Endothelial cell of umbilical vein (primary cell): Measurements from ENCODE around the gene SLC35E2B. TPM values are rescaled to one million over a fixed set of nuclear protein-coding genes. Genes with fewer than 3 reads are reported as not detected.

Experiments used
- BruUV-seq: library from RNA; stranded (reverse); fragments of 400-500 nt; replicated peaks from 2 replicates; lab custom pipeline; 2021; lab: Mats Ljungman, UMichigan
- CTCF ChIA-PET: fragments of 300-600, 350-600 bp; sonication (Branson Sonifier 250); formaldehyde crosslinking; loops from one replicate; lab custom pipeline; 2021; ENCODE audit warnings: antibody characterized with exemption, inconsistent platforms; lab: Charles Lee
- POLR2A ChIA-PET: fragments of 300-600, 350-600 bp; sonication (Branson Sonifier 250); formaldehyde crosslinking; loops from one replicate; lab custom pipeline; 2021; ENCODE audit warnings: antibody characterized with exemption, inconsistent platforms; lab: Charles Lee
- DNase-seq: peaks from one replicate; pipeline ENCODE4 v3.0.0-alpha.2; 2011; ENCODE audit warnings: low read depth, low spot score
- FAIRE-seq: peaks from 2 replicates; lab custom pipeline; 2011; peaks lifted over from hg19 to GRCh38; lab: Jason Lieb, UNC
- H2AFZ ChIP-seq: 2 replicates; pipeline ENCODE4 v1.6.0; 2012; ENCODE audit warnings: low read depth, low read length, control low read depth, inconsistent platforms
- H3K27ac ChIP-seq: 2 replicates; pipeline ENCODE4 v1.5.1; 2011; ENCODE audit warnings: low read depth, mild to moderate bottlenecking, control low read depth, low read length, moderate library complexity; ENCODE audit not compliant: insufficient read depth
- H3K27me3 ChIP-seq, 2 experiments: 2 replicates each; pipeline versions ENCODE4 v1.6.0 to v1.6.1; 2011; ENCODE audit warnings: low read length in 2 of 2, mixed read lengths in 1 of 2; ENCODE audit not compliant: control insufficient read depth in 2 of 2, insufficient read depth in 2 of 2
- H3K36me3 ChIP-seq, 2 experiments: 2 replicates in 1 of 2; 3 replicates in 1 of 2; pipeline ENCODE4 v1.5.1; 2011; ENCODE audit warnings: low read length in 2 of 2, mild to moderate bottlenecking in 1 of 2, moderate library complexity in 1 of 2; ENCODE audit not compliant: control insufficient read depth in 2 of 2, insufficient read depth in 2 of 2; ENCODE audit errors: extremely low read depth in 1 of 2
- H3K4me1 ChIP-seq: 3 replicates; pipeline ENCODE4 v1.5.1; 2011; ENCODE audit warnings: mild to moderate bottlenecking, low read length; ENCODE audit not compliant: control insufficient read depth, insufficient read depth; ENCODE audit errors: extremely low read depth
- H3K4me2 ChIP-seq: 2 replicates; pipeline ENCODE4 v1.6.1; 2011; ENCODE audit warnings: low read length, control low read depth, mixed read lengths; ENCODE audit not compliant: insufficient read depth
- H3K4me3 ChIP-seq, 3 experiments: fragments of 200-600 bp in 1 of 3; sonication (generic), shearing (Covaris generic) in 1 of 3; replicated peaks in 1 of 3; 2 replicates each; pipeline ENCODE4 v1.5.1; 2011 to 2016; ENCODE audit warnings: control low read depth in 3 of 3, low read length in 3 of 3, mild to moderate bottlenecking in 2 of 3, inconsistent platforms in 1 of 3, low read depth in 1 of 3, moderate library complexity in 1 of 3; ENCODE audit not compliant: insufficient read depth in 1 of 3
- H3K79me2 ChIP-seq: 2 replicates; pipeline ENCODE4 v1.6.0; 2012; ENCODE audit warnings: low read length, inconsistent platforms; ENCODE audit not compliant: control insufficient read depth, insufficient read depth
- H3K9ac ChIP-seq: replicated peaks from 2 replicates; pipeline ENCODE3; 2011; ENCODE audit warnings: low read length, control low read depth; ENCODE audit not compliant: insufficient read depth; ENCODE audit errors: extremely low read depth
- H3K9me1 ChIP-seq: replicated peaks from 3 replicates; pipeline ENCODE4 v1.6.0; 2011; ENCODE audit warnings: mild to moderate bottlenecking, low read length; ENCODE audit not compliant: control insufficient read depth, insufficient read depth; ENCODE audit errors: extremely low read depth
- H3K9me3 ChIP-seq: replicated peaks from 2 replicates; pipeline ENCODE4 v1.5.1; 2012; ENCODE audit warnings: low read length, inconsistent platforms; ENCODE audit not compliant: control insufficient read depth, insufficient read depth
- H4K20me1 ChIP-seq: replicated peaks from 2 replicates; pipeline ENCODE3; 2011; ENCODE audit warnings: mild to moderate bottlenecking, low read length; ENCODE audit not compliant: control insufficient read depth, insufficient read depth; ENCODE audit errors: extremely low read depth
- CTCF ChIP-seq, 2 donors: IDR thresholded peaks; 1 replicate in 1 of 2; 2 replicates in 1 of 2; pipeline ENCODE4 v1.5.1; 2011; ENCODE audit warnings: low read length in 2 of 2, mild to moderate bottlenecking in 2 of 2, moderate library complexity in 2 of 2, control low read depth in 1 of 2, inconsistent platforms in 1 of 2, low read depth in 1 of 2; ENCODE audit not compliant: insufficient read depth in 1 of 2; ENCODE audit errors: extremely low read depth in 1 of 2
- EZH2 ChIP-seq: IDR thresholded peaks from 2 replicates; pipeline ENCODE4 v1.6.1; 2012; ENCODE audit warnings: borderline replicate concordance, low read depth, mild to moderate bottlenecking, moderate library complexity, low read length, inconsistent platforms; ENCODE audit not compliant: severe bottlenecking
- FOS ChIP-seq: IDR thresholded peaks from 2 replicates; pipeline ENCODE4 v1.6.1; 2011; ENCODE audit warnings: mild to moderate bottlenecking, low read length, moderate library complexity, borderline replicate concordance; ENCODE audit not compliant: insufficient read depth
- GATA2 ChIP-seq: IDR thresholded peaks from 2 replicates; pipeline ENCODE4 v1.7.0; 2011; ENCODE audit warnings: low read depth, mild to moderate bottlenecking, moderate library complexity, mixed read lengths, low read length; ENCODE audit not compliant: insufficient read length, insufficient read depth
- JUN ChIP-seq: IDR thresholded peaks from 2 replicates; pipeline ENCODE4 v1.6.1; 2011; ENCODE audit warnings: borderline replicate concordance, low read depth; ENCODE audit not compliant: insufficient read length, insufficient read depth
- MYC ChIP-seq: IDR thresholded peaks from one replicate; pipeline ENCODE4 v1.6.1; 2011; ENCODE audit warnings: mild to moderate bottlenecking, low read depth, low read length
- POLR2A ChIP-seq: IDR thresholded peaks from 2 replicates; pipeline ENCODE4 v1.6.1; 2012; ENCODE audit warnings: low read depth, mild to moderate bottlenecking, control low read depth, low read length
- POLR2AphosphoS5 ChIP-seq: IDR thresholded peaks from 2 replicates; pipeline ENCODE4 v1.6.1; 2012; ENCODE audit warnings: low read depth, mild to moderate bottlenecking, control low read depth, low read length, moderate library complexity; ENCODE audit not compliant: insufficient read depth
- dilution Hi-C: fragments of 300-500 bp; cut with MboI; formaldehyde crosslinking; loops from one replicate; pipeline ENCODE4 v1.15.0; 2019; ENCODE audit warnings: low sequenced_read_pairs; ENCODE audit not compliant: extremely low pct_ligation_motif_present
- intact Hi-C: fragments of 100-400 bp; cut with micrococcal nuclease; formaldehyde crosslinking; loops from one replicate; pipeline ENCODE4 v1.10.0; 2022
- polyA plus RNA-seq, 4 experiments: library from polyadenylated mRNA; depleted of rRNA in 3 of 4; stranded (reverse) in 3 of 4; unstranded in 1 of 4; fragments of >200 nt; gene quantifications; 2 replicates each; pipeline versions ENCODE4 v1.2.1 to v1.2.3, GENCODE V29; 2011 to 2012; ENCODE audit warnings: missing spikeins in 1 of 4
- total RNA-seq: library from RNA; stranded (reverse); gene quantifications from 2 replicates; pipeline ENCODE4 v1.2.3, GENCODE V29; 2021
- TF ChIP-seq, protein P1 (sequence below): IDR thresholded peaks from 2 replicates; pipeline ENCODE4 v1.6.1; 2011; ENCODE audit not compliant: insufficient read depth, insufficient read length

SLC35E2B gene
- total and polyA plus RNA-seq, 2 donors (not counting 3 experiments of a cell fraction or from before 2014, with no cell fraction given) = 28.0 to 51.2 TPM

DNA sequence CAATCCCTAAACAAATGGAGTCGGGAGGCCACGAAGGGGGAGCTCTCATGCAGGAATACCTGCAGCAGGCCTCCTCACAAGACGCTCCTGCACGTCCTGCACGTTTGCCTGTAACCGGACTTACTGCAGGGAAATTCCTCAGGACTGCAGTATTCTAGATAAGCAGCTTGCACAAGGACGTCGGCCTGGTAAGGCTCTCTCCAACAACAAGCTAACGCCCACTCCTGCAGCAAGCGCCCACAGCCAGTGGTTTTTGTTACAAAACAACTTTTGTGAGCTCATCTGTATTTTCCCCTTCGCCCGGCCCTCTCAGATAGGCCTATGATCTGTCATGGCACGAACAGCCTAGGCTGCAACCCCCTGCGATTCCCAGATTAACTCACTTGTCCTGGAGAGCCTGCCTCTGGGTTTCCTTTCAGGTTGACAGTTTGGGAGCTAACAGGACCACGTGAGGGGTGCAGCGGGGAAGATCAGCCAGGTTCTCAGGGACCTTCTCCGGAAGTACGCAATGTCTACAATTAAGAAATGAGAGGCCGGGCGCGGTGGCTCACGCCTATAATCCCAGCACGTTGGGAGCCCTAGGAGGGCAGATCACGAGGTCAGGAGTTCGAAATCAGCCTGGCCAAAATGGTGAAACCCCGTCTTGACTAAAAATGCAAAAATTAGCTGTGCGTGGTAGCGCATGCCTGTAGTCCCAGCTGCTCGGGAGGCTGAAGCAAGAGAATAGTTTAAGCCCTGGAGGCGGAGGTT lies 78.2 kb downstream of the SLC35E2B start:
- peaks cover 16% of the 10 kb centered on the region for H3K4me1 ChIP-seq
- intact Hi-C loops (no loop called here), dilution Hi-C loops (no loop called here)
- DNase-seq (no peak), FAIRE-seq (peak; percentile 60)
- no peak overlapping the region for H2AFZ ChIP-seq
- peak overlapping the region; percentile 68 to 99 (median 74) for H3K4me3 ChIP-seq
- BruUV-seq = TSS peak; percentile 53
- H3K9me1 ChIP-seq = no peaks in the 10 kb centered on the region
- POLR2A ChIA-PET = no interaction called here
- H3K9ac ChIP-seq = peak overlapping the region; percentile 33
- TF ChIP-seq POLR2AphosphoS5 = no peak
- no peak for TF ChIP-seq POLR2A
- TF ChIP-seq CTCF (IDR thresholded peaks at IDR 0.05; ENCODE audit: extremely low read depth in 1 of 2, insufficient read depth in 1 of 2, low read depth in 1 of 2, low read length in 2 of 2) = no peak
- TF ChIP-seq GATA2 = no peak
- TF ChIP-seq, protein P1, sequence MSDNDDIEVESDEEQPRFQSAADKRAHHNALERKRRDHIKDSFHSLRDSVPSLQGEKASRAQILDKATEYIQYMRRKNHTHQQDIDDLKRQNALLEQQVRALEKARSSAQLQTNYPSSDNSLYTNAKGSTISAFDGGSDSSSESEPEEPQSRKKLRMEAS = no peak
- TF ChIP-seq FOS = no peak
- no peak for TF ChIP-seq MYC
- no peak for TF ChIP-seq JUN
- TF ChIP-seq EZH2 = no peak
- H3K4me2 ChIP-seq = peak overlapping the region; percentile 62
- no peaks in the 10 kb centered on the region for H3K9me3 ChIP-seq
- CTCF ChIA-PET = interaction anchor here (1.1 to 1.8 kb wide), 3 partner anchors 11 to 37 kb away, joined by 4 to 6 read pairs (median 6); no protein-coding TSS in a partner anchor
- H3K36me3 ChIP-seq = peaks cover 0 to 2% of the 10 kb centered on the region in 2 experiments
- no peak overlapping the region for H3K27ac ChIP-seq
- peaks cover 3% of the 10 kb centered on the region for H3K79me2 ChIP-seq
- H4K20me1 ChIP-seq = no peaks in the 10 kb centered on the region
- no peaks in the 10 kb centered on the region for H3K27me3 ChIP-seq
